GM23248 (cell line): Measurements from ENCODE around the gene SNX3. TPM values are rescaled to one million over a fixed set of nuclear protein-coding genes. Genes with fewer than 3 reads are reported as not detected.
A peak's percentile ranks its signal among the peaks of the same experiment; 100 is the strongest.

ENCODE experiments used
- DNase-seq: peaks from one replicate; pipeline ENCODE4 v3.0.0-alpha.2; 2015
- H2AFZ ChIP-seq: fragments of 200-600 bp; sonication (generic); 2 replicates; pipeline ENCODE4 v1.6.1; 2016; ENCODE audit warnings: antibody characterized with exemption
- H3F3A ChIP-seq: fragments of 200-600 bp; sonication (generic); 2 replicates; pipeline ENCODE4 v1.6.1; 2016; ENCODE audit warnings: mild to moderate bottlenecking, antibody characterized with exemption, mixed run types; ENCODE audit not compliant: insufficient read depth
- H3K27ac ChIP-seq: fragments of 200-600 bp; sonication (generic); 2 replicates; pipeline ENCODE4 v1.5.1; 2016; ENCODE audit warnings: mild to moderate bottlenecking
- H3K27me3 ChIP-seq: fragments of 200-600 bp; sonication (generic); replicated peaks from 2 replicates; pipeline ENCODE4 v1.6.1; 2016; ENCODE audit warnings: mild to moderate bottlenecking; ENCODE audit not compliant: insufficient read depth
- H3K36me3 ChIP-seq: fragments of 200-600 bp; sonication (generic); 2 replicates; pipeline ENCODE4 v1.6.1; 2016; ENCODE audit warnings: low read depth, mild to moderate bottlenecking
- H3K4me1 ChIP-seq: fragments of 200-600 bp; sonication (generic); 2 replicates; pipeline ENCODE4 v1.6.1; 2016; ENCODE audit warnings: mild to moderate bottlenecking; ENCODE audit not compliant: insufficient read depth
- H3K4me2 ChIP-seq: fragments of 200-600 bp; sonication (generic); one replicate; pipeline ENCODE4 v1.6.1; 2016; ENCODE audit warnings: mild to moderate bottlenecking; ENCODE audit not compliant: unreplicated experiment
- H3K4me3 ChIP-seq: fragments of 200-600 bp; sonication (generic); 2 replicates; pipeline ENCODE4 v1.5.1; 2016; ENCODE audit warnings: mild to moderate bottlenecking
- H3K79me2 ChIP-seq: fragments of 200-600 bp; sonication (generic); 2 replicates; pipeline ENCODE4 v1.6.1; 2016; ENCODE audit warnings: mild to moderate bottlenecking; ENCODE audit not compliant: insufficient read depth
- H3K9ac ChIP-seq: fragments of 200-600 bp; sonication (generic); 2 replicates; pipeline ENCODE4 v1.6.1; 2016; ENCODE audit warnings: mild to moderate bottlenecking
- H3K9me2 ChIP-seq: fragments of 200-600 bp; sonication (generic); 2 replicates; pipeline ENCODE4 v1.6.1; 2016; ENCODE audit warnings: mixed run types, mild to moderate bottlenecking, moderate library complexity; ENCODE audit not compliant: insufficient read depth
- H3K9me3 ChIP-seq: fragments of 200-600 bp; sonication (generic); one replicate; pipeline ENCODE4 v1.6.1; 2017; ENCODE audit warnings: low read depth
- H4K20me1 ChIP-seq: fragments of 200-600 bp; sonication (generic); 2 replicates; pipeline ENCODE4 v1.6.0; 2016; ENCODE audit not compliant: insufficient read depth
- EZH2 ChIP-seq: fragments of 200-600 bp; sonication (generic); IDR thresholded peaks from 2 replicates; pipeline ENCODE4 v1.6.1; 2018; ENCODE audit warnings: antibody characterized with exemption, mild to moderate bottlenecking; ENCODE audit not compliant: insufficient read depth, poor library complexity, severe bottlenecking
- EZH2phosphoT487 ChIP-seq: fragments of 200-600 bp; sonication (generic); IDR thresholded peaks from 2 replicates; pipeline ENCODE4 v1.6.1; 2018; ENCODE audit warnings: antibody characterized with exemption, moderate library complexity, mild to moderate bottlenecking, low read depth; ENCODE audit not compliant: insufficient read depth
- WGBS, 2 experiments: methylation state at CpG; one replicate each; pipeline ENCODE4 v1.1.6; 2015 to 2017; ENCODE audit warnings: low lambda C conversion rate in 2 of 2, low coverage in 1 of 2; ENCODE audit errors: missing lambda C conversion rate in 2 of 2; 5-methylcytosine and 5-hydroxymethylcytosine counted together
- in situ Hi-C: fragments of 300-500 bp; cut with MboI; formaldehyde crosslinking; loops from 2 replicates; pipeline ENCODE4 v1.15.0; 2020
- polyA plus RNA-seq: library from polyadenylated mRNA; unstranded; fragments of >200 nt; fragmentation: Nextera tagmentation; extraction: Ambion mirVana; gene quantifications from 2 replicates; pipeline ENCODE4 v1.2.1, GENCODE V29; 2016
- small RNA-seq: library from RNA; depleted of rRNA; stranded (forward); fragments of <200 nt; gene quantifications from one replicate; pipeline ENCODE3, GENCODE V24; 2014; ENCODE audit warnings: low read depth, low replicate concordance
- total RNA-seq: library from RNA; depleted of rRNA; stranded (reverse); fragments of >200 nt; shearing (Covaris generic); gene quantifications from 2 replicates; pipeline ENCODE4 v1.2.3, GENCODE V29; 2014; rRNA removed

SNX3 gene
- total and polyA plus RNA-seq, 2 experiments from 2014 or later: 236 to 403 TPM

DNA sequence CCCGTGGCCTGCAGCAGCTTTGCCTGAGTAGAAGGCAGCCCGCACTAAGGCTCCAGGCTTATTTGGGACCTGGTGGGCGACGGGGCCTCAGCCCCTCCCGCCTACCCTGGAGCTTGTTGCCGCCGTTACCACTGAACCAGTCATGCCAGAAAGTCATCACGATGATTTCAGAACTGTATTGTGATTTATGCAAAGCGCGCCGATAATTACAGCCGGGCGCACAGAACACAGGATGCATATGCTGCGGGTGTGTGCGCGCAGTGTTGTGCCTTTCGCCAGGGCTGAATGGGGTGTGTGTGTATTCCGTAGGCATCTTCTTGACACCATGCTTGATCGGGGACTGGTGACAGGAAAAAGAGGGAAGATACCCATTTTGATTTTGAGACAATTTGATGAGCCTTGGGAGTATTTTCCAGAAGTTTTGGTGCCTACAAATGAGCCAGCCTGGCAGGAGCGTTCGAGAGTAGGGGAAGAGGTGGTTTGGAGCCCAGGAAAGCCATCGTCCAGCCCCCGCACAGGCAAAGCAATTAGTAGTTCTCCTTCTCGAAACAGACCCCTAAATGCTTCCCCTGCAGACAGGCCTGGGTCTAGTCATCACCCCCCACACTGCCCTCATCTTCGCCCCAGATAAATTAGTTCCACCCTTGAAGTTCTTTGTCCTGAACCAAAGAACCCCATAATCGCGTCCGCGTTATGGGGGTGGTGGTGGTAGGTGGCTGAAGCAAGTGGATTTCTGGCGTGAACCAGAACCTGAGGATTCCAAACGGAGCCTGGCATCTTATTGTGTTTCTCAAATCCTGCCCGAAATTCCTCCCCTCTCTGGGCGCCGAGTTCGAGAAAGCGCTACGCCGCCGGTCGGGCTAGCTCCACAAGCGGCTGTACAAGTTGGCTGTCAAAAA, 96.9 kb downstream of the SNX3 start:
- Histone ChIP-seq H3F3A (no peaks in the 10 kb centered on the region), H3K9ac (no peak overlapping the region), H3K4me3 (no peak overlapping the region), H3K79me2 (no peaks in the 10 kb centered on the region), H3K4me1 (no peaks in the 10 kb centered on the region), H3K9me3 (no peaks in the 10 kb centered on the region), H3K27ac (no peak overlapping the region), H3K27me3 (peaks cover 100% of the 10 kb centered on the region), H3K9me2 (no peaks in the 10 kb centered on the region), H2AFZ (no peak overlapping the region), H3K4me2 (no peak overlapping the region), H3K36me3 (no peaks in the 10 kb centered on the region), H4K20me1 (no peaks in the 10 kb centered on the region)
- TF ChIP-seq EZH2 (peak; percentile 81), EZH2phosphoT487 (peak; percentile 27; the same call in 1 of the 2 replicates)
- 1 to 3% methylated on average over 41 of the region's 41 CpGs for WGBS, 2 experiments
- DNase-seq: peak; percentile 10
- in situ Hi-C loops: no loop called here

DNA sequence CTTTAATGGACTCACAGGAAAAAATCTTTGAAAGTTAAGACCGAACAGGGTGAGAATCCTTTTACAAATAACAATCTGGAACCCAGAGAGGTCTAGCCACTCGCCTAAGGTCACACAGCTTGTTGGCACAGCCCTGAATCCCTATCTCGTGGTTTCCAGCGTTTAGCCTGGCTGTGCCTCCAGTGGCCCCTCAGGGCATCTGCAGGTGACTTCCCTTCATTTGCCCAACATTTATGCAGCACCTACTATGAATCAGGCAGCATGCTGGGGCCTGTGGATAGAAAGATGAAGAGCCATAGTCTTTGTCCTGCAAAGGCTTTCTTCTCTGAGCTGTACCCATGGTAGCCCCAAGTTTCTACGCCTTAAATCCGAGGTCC, 97.6 kb downstream of the SNX3 start:
- no peak overlapping the region for H3K4me2 ChIP-seq
- 1 to 3% methylated on average over 6 of the region's 6 CpGs for WGBS, 2 experiments
- no peak overlapping the region for H3K4me3 ChIP-seq
- no peak overlapping the region for H3K9ac ChIP-seq
- no peaks in the 10 kb centered on the region for H3K9me2 ChIP-seq
- TF ChIP-seq EZH2phosphoT487 (no peak), EZH2 (no peak)
- no peaks in the 10 kb centered on the region for H3F3A ChIP-seq
- DNase-seq: no peak
- H3K4me1 ChIP-seq: no peaks in the 10 kb centered on the region
- H2AFZ ChIP-seq: no peak overlapping the region
- in situ Hi-C loops: no loop called here
- H3K36me3 ChIP-seq: no peaks in the 10 kb centered on the region
- no peaks in the 10 kb centered on the region for H4K20me1 ChIP-seq
- H3K27ac ChIP-seq: no peak overlapping the region
- H3K79me2 ChIP-seq: no peaks in the 10 kb centered on the region
- H3K27me3 ChIP-seq: peaks cover 100% of the 10 kb centered on the region
- no peaks in the 10 kb centered on the region for H3K9me3 ChIP-seq

DNA sequence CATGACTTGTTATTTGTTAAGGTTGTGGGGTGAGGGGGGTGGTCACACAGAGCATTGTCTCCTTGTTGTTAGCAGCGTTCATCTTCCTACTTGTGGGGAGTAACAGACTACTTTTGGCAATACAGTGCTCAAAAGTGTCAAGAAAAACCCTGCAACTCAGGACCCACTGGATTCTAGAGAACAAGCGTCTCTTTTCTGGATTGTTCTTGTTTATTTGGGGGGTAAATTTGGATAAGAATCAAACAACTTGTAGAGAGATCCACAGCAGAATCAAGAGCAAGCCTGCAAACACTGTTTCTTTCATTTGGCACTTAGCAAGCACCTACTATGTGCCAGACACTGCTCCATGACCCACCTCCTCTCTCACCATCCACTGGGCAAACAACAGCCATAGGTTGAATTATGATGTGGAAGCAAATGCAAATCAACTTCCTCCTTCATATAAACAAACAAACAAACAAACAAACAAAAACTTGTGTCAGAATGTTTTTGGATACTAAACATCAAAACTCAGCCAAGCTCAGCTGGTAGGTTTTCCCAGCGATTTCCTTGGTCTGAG, 99.0 kb downstream of the SNX3 start:
- 14 to 19% methylated on average over 3 of the region's 3 CpGs for WGBS, 2 experiments
- H3F3A ChIP-seq: no peaks in the 10 kb centered on the region
- no peak overlapping the region for H3K4me2 ChIP-seq
- no peaks in the 10 kb centered on the region for H3K79me2 ChIP-seq
- no peak overlapping the region for H3K4me3 ChIP-seq
- H3K9ac ChIP-seq: no peak overlapping the region
- H4K20me1 ChIP-seq: no peaks in the 10 kb centered on the region
- peaks cover 100% of the 10 kb centered on the region for H3K27me3 ChIP-seq
- no peaks in the 10 kb centered on the region for H3K4me1 ChIP-seq
- no peak for TF ChIP-seq EZH2
- TF ChIP-seq EZH2phosphoT487: no peak
- no peaks in the 10 kb centered on the region for H3K36me3 ChIP-seq
- H3K27ac ChIP-seq: no peak overlapping the region
- no peak for DNase-seq
- H3K9me2 ChIP-seq: no peaks in the 10 kb centered on the region
- in situ Hi-C loops: no loop called here
- H3K9me3 ChIP-seq: no peaks in the 10 kb centered on the region
- H2AFZ ChIP-seq: no peak overlapping the region

Small RNAs within 50 kb of the gene (small RNA-seq; reads per million reads assigned to genes)
- gene RNA5SP212 (not detected), gene RNU6-1144P (not detected), gene Z98742.2 (not detected)

Other genes with a start within 250 kb of the SNX3 start
- gene OSTM1, start 186.3 kb downstream of the SNX3 start, total RNA-seq: 25.9 and 27.0 TPM in 2 replicates
- gene OSTM1, start 186.3 kb downstream of the SNX3 start, polyA plus RNA-seq: 29.3 and 31.3 TPM in 2 replicates
- not detected in 2 replicates for gene NR2E1, start 95.0 kb downstream of the SNX3 start, total RNA-seq
- not detected in 2 replicates for gene NR2E1, start 95.0 kb downstream of the SNX3 start, polyA plus RNA-seq
- 0.38 and 1.2 TPM in 2 replicates for gene AFG1L, start 34.0 kb upstream of the SNX3 start, total RNA-seq
- 3.5 and 4.1 TPM in 2 replicates for gene AFG1L, start 34.0 kb upstream of the SNX3 start, polyA plus RNA-seq